HG02798 (cell line): Measurements from ENCODE around the gene COL26A1.

Source experiments
- ATAC-seq: cut with Tn5 transposase; IDR thresholded peaks from one replicate; pipeline ENCODE4 v1.9.1; 2021; ENCODE audit warnings: mild to moderate bottlenecking; ENCODE audit not compliant: unreplicated experiment, poor library complexity

The COL26A1 gene

DNA sequence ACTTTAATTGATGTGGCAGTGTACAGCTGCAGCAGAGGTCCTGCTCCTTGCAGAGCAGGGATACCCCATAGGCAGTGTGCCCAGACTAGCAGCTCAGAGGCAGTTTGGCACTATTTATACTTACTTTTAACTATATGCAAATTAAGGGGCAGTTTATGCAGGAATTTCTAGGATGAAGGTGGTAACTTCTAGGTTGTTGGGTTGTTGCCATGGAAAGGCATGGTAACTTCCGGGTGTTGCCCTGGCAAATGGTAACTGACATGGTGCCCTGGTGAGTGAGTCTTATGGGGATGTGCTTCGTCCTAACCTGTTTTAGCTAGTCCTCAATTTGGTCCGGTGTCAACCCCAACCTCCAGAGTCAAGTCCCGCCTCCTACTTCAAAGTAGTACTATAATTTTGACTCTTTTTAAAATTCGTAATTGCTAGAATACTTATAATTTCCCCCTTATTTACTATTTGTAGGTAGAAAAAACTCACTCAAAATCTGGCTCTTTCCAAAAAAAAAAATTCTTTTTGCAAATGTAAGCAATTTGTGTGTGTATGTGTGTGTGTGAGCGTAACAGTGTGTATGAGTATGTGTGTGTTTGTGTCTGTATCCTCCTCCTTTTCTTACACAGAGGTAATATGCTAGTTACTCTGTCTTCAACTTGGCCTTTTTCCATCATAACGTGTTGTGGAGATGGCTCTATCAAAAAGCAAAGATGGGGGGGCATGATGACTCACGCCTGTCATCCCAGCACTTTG lies 5.9 kb downstream of the COL26A1 start:
- no peak for ATAC-seq

GRCh38 chr7:101370836-101371235 lies 8.2 kb downstream of the COL26A1 start:
- ATAC-seq = no peak

GRCh38 chr7:101373812-101374614 lies 11.3 kb downstream of the COL26A1 start:
- ATAC-seq = no peak

GRCh38 chr7:101374990-101375389 lies 12.3 kb downstream of the COL26A1 start:
- no peak for ATAC-seq

DNA sequence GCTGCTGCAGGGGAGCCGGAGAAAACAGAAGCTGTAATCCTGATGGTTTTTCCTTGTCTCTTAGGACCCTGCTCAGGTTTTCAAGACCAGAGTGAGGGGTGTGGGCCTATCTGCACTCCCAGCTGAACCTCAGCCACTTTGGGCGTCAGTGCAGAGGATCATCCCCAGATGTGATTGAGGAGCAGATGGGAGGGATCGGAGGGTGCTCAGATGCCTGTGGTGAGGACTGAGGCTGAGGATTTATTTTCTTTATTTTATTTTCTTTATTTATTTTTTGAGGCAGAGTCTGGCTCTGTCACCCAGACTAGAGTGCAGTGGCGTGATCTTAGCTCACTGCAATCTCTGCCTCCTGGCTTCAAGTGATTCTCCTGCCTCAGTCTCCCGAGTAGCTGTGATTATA lies 13.9 kb downstream of the COL26A1 start:
- no peak for ATAC-seq

GRCh38 chr7:101377189-101377736 lies 14.6 kb downstream of the COL26A1 start:
- ATAC-seq = no peak

DNA sequence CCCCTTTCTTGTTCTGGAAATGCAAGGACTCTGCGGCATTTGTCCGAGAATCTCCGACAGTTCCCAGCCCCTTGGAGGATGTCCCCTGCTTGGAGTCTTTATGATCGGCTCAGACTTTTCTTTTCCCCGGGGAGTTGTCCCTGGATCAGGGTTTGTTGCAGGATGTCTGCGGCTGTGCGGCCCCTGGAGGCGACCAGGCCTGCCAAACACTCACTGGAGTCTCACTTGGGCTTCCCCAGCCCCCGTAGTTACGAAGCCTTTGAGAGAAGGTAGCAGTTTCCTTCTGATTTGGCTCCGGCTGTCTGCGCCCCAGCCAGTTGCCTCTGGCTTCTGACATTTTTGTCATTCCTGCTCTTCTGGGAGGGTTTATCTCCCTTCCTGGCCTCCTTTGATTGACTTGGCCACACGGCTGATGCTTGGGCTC lies 16.1 kb downstream of the COL26A1 start:
- no peak for ATAC-seq

DNA sequence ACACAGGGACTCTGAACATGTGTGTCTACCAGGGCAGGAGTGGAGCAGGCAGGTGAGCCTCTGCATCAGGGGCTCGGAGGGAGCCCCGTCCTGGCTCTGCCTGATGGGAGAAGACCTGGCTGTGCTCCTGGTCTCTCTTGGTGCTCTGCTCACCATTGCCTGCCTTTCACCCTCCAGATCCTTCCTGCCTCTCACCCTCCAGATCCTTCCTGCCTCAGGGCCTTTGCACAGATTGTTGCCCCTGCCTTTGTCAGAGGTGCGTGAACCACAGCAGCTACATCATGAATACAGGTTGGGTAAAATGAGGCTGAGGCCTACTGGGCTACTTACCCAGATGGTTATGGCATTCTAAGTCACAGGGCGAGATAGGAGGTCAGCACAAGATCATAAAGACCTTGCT lies 16.6 kb downstream of the COL26A1 start:
- no peak for ATAC-seq

GRCh38 chr7:101381549-101382111 lies 19.0 kb downstream of the COL26A1 start:
- no peak for ATAC-seq

GRCh38 chr7:101382937-101383336 lies 20.3 kb downstream of the COL26A1 start:
- ATAC-seq = no peak

- no peak for ATAC-seq
Observed at GRCh38 chr7:101386177-101386557, 23.5 kb downstream of the COL26A1 start.

GRCh38 chr7:101386558-101387231 lies 24.0 kb downstream of the COL26A1 start:
- ATAC-seq = no peak

DNA sequence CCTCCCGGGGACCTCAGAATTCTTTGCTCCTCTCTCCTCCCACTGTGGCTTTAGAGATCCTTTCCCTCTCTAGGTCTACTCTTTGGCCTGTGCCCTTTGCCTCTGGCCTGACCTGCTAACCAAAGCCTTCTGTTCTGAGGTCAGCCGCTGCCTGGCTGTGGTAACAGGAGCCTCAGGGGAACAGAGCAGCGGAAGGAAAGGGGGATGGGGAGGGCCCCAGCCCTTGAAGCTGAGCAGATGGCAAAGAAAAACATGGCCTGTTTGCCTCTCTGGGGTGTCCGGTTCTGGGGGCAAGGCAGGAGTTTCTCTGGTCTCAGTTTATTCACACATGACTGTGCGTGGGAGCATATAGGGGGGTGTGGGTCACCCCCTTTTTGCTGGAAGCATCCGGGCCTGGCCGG lies 28.2 kb downstream of the COL26A1 start:
- ATAC-seq = peak; percentile 89

- ATAC-seq = no peak
Observed at GRCh38 chr7:101391991-101392390, 29.3 kb downstream of the COL26A1 start.

GRCh38 chr7:101393865-101394264 lies 31.2 kb downstream of the COL26A1 start:
- no peak for ATAC-seq

DNA sequence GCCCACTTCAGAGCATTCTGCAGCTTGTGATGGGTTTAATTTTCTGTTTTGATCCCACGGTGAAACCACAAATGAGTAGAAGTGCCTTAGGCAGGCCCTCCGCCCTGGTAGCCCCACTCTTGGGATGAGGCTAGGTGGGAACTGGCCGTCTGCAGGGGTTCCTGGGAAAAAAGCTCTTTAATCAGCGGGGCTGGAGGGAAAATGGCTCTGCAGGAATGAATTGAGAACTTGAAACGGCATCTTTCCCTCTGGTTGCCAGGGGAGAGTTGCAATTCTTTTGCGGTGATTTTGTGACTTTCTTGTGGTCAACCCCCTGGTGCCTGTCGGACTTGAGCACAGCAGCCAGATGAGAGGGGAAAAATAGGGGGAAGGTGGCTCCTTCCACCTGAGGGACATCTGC lies 32.7 kb downstream of the COL26A1 start:
- no peak for ATAC-seq

GRCh38 chr7:101397243-101397642 lies 34.6 kb downstream of the COL26A1 start:
- ATAC-seq = no peak

DNA sequence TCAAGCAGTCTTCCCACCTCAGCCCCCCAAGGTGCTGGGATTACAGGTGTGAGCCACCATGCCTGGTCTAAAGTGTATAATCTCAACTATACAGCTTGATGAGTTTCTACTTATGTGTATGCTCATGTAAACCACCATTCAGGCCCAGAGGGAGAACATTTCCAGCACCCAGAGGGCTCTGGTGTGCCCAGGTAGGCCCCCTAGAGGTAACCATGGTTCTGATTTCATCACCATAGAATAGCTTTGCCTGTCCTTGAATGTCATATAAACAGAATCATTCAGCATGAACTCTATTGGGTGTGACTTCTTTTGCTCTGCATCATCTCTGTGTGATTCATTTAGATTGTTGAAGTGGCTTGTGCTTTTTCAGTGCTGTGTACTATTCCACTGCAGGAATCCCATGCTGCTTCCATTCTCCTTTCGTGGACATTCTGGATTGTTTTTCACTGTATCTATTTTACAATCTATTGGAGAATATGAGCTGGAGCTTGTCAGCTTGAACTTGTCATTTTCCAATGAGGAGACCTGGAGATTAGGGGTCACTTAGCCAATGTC lies 35.2 kb downstream of the COL26A1 start:
- ATAC-seq = no peak

DNA sequence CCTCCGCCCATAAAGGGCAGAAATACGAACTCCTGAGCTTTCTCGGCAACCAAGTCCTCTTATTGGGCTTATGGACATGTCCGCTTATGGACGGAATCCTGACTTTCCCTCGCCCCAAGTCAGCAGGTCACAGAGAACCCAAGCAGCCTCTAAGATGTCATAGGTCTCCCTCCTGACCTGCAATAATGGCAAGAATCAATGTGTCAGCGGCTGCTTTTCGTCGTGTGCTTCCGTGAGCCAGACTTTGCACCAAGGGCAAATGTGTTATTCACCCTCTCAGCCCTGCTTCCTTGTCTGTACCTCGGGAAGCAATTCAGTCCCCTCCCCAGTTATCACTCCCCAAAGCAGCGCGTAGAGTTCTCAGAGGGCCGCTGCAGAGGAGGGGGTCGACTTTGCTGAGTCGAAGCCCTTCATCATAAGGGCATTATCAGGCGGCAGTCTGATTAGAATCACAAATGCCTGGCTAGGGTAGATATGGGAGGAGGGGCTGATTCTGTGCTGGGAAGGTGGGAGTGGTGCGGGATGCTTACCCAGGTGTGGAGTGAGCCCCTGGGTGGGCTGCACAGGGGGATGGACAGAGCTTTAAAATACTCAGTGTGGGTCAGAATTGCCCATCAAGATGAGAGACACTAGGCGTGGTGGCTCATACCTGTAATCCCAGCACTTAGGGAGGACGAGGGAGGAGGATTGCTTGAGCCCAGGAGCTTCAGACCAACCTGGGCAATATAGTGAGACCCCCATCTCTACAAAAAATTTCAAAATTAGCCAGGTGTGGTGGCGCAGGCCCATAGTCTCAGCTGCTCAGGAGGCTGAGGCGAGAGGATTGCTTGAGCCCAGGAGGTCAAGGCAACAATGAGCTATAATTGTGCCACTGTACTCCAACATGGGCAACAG lies 36.0 kb downstream of the COL26A1 start:
- ATAC-seq = no peak
